Measurements from ENCODE around the gene HOXC4.

DNA sequence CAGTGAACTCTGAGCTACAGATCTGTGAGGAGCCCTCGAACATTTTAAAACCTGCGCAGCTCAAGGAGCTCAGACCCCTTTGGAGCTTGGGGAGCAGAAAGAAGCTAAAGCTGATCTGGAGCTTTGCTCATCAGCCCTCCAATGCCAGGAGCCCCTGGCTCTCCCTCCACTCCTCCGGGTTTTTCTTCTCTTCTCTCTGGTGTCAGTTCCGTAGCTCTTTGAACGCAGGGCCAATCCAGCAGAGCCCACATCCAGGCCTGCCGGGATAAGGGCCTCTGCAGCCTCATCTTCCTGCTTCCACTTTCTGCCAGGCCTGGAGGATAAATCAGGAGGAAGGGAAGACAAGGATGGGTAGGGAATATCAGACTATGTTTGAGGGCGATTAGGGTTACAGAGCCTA lies 6.0 kb downstream of the HOXC4 start:
- TF ChIP-seq, protein P1, sequence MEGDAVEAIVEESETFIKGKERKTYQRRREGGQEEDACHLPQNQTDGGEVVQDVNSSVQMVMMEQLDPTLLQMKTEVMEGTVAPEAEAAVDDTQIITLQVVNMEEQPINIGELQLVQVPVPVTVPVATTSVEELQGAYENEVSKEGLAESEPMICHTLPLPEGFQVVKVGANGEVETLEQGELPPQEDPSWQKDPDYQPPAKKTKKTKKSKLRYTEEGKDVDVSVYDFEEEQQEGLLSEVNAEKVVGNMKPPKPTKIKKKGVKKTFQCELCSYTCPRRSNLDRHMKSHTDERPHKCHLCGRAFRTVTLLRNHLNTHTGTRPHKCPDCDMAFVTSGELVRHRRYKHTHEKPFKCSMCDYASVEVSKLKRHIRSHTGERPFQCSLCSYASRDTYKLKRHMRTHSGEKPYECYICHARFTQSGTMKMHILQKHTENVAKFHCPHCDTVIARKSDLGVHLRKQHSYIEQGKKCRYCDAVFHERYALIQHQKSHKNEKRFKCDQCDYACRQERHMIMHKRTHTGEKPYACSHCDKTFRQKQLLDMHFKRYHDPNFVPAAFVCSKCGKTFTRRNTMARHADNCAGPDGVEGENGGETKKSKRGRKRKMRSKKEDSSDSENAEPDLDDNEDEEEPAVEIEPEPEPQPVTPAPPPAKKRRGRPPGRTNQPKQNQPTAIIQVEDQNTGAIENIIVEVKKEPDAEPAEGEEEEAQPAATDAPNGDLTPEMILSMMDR (IDR thresholded peaks at IDR 0.05; ENCODE audit: low read depth, low read length) = no peak
- TF ChIP-seq EZH2phosphoT487 (IDR thresholded peaks at IDR 0.05; ENCODE audit: low read depth) = no peak
